Neural cell (in vitro differentiated cells): ENCODE data around the gene FRMD4B. TPM values are rescaled to one million over a fixed set of nuclear protein-coding genes. Genes with fewer than 3 reads are reported as not detected.

Source experiments
- H2AFZ ChIP-seq: fragments of 200-600, 300-800 bp; sonication (generic), shearing (Covaris generic); 2 replicates; pipeline ENCODE4 v1.6.0; 2014; ENCODE audit warnings: low read depth, mild to moderate bottlenecking, antibody characterized with exemption, low read length, moderate library complexity
- H3F3A ChIP-seq: fragments of 200-600 bp; shearing (Covaris generic); 2 replicates; pipeline ENCODE4 v1.6.1; 2016; ENCODE audit warnings: mild to moderate bottlenecking, moderate library complexity, mixed read lengths, antibody characterized with exemption, low read length; ENCODE audit not compliant: insufficient read depth, poor library complexity, severe bottlenecking
- H3K27ac ChIP-seq: fragments of 200-600, 300-800 bp; sonication (generic), shearing (Covaris generic); 2 replicates; pipeline ENCODE4 v1.5.1; 2014; ENCODE audit warnings: mild to moderate bottlenecking, low read length, moderate library complexity
- H3K27me3 ChIP-seq: fragments of 300-800, 200-600 bp; sonication (generic), shearing (Covaris generic); 2 replicates; pipeline ENCODE4 v1.6.0; 2014; ENCODE audit warnings: mild to moderate bottlenecking, low read depth, low read length, moderate library complexity; ENCODE audit not compliant: insufficient read depth
- H3K36me3 ChIP-seq: fragments of 300-800, 200-600 bp; sonication (generic), shearing (Covaris generic); 2 replicates; pipeline ENCODE4 v1.5.1; 2014; ENCODE audit warnings: mild to moderate bottlenecking, antibody characterized with exemption, low read length, moderate library complexity; ENCODE audit not compliant: insufficient read depth
- H3K4me2 ChIP-seq: fragments of 300-800, 200-600 bp; sonication (generic), shearing (Covaris generic); 2 replicates; pipeline ENCODE4 v1.6.0; 2014; ENCODE audit warnings: mild to moderate bottlenecking, low read length
- H3K4me3 ChIP-seq: fragments of 300-800, 200-600 bp; sonication (generic), shearing (Covaris generic); 2 replicates; pipeline ENCODE4 v1.5.1; 2014; ENCODE audit warnings: mild to moderate bottlenecking, low read length, moderate library complexity
- H3K79me2 ChIP-seq: fragments of 200-600 bp; shearing (Covaris generic); replicated peaks from 2 replicates; pipeline ENCODE4 v1.6.0; 2014; ENCODE audit warnings: mild to moderate bottlenecking, low read length, moderate library complexity; ENCODE audit not compliant: insufficient read depth
- H3K9ac ChIP-seq: fragments of 300-800, 200-600 bp; sonication (generic), shearing (Covaris generic); 2 replicates; pipeline ENCODE4 v1.6.1; 2016; ENCODE audit warnings: mild to moderate bottlenecking, low read length, mixed read lengths
- H3K9me2 ChIP-seq: fragments of 200-600 bp; shearing (Covaris generic); 2 replicates; pipeline ENCODE4 v1.6.1; 2016; ENCODE audit warnings: mild to moderate bottlenecking, low read length, mixed read lengths; ENCODE audit not compliant: insufficient read depth
- H3K9me3 ChIP-seq: fragments of 200-600, 300-800 bp; sonication (generic), shearing (Covaris generic); 2 replicates; pipeline ENCODE4 v1.6.1; 2016; ENCODE audit warnings: mild to moderate bottlenecking, mixed run types, low read length, moderate library complexity, mixed read lengths
- H4K20me1 ChIP-seq: fragments of 200-600 bp; shearing (Covaris generic); 2 replicates; pipeline ENCODE4 v1.6.1; 2016; ENCODE audit warnings: mild to moderate bottlenecking, mixed run types; ENCODE audit not compliant: insufficient read depth
- EP300 ChIP-seq: fragments of 450-650 bp; conservative IDR thresholded peaks from 2 replicates; pipeline ENCODE4 v1.6.1; 2014; ENCODE audit warnings: antibody characterized with exemption, mild to moderate bottlenecking, moderate library complexity; ENCODE audit not compliant: poor library complexity, severe bottlenecking
- EZH2 ChIP-seq: fragments of 200-600, 300-800 bp; shearing (Covaris generic), sonication (generic); IDR thresholded peaks from 2 replicates; pipeline ENCODE4 v1.6.1; 2014; ENCODE audit warnings: antibody characterized with exemption, low read length, borderline replicate concordance, mild to moderate bottlenecking; ENCODE audit not compliant: insufficient read depth, poor library complexity, severe bottlenecking
- MXI1 ChIP-seq: fragments of 450-650 bp; conservative IDR thresholded peaks from 2 replicates; pipeline ENCODE4 v1.6.1; 2014; ENCODE audit warnings: antibody characterized with exemption, mild to moderate bottlenecking; ENCODE audit not compliant: poor library complexity, severe bottlenecking
- POLR2AphosphoS5 ChIP-seq: IDR thresholded peaks from 2 replicates; pipeline ENCODE4 v1.6.1; 2012
- RAD21 ChIP-seq: fragments of 450-650 bp; conservative IDR thresholded peaks from 2 replicates; pipeline ENCODE4 v1.6.1; 2014; ENCODE audit warnings: antibody characterized with exemption, mild to moderate bottlenecking, moderate library complexity
- SMC3 ChIP-seq: fragments of 450-650 bp; conservative IDR thresholded peaks from 2 replicates; pipeline ENCODE4 v1.6.1; 2014; ENCODE audit warnings: antibody characterized with exemption, mild to moderate bottlenecking, moderate library complexity; ENCODE audit not compliant: poor library complexity
- TAF1 ChIP-seq: IDR thresholded peaks from 2 replicates; pipeline ENCODE4 v1.6.1; 2012; ENCODE audit warnings: low read depth
- polyA plus RNA-seq: library from polyadenylated mRNA; depleted of rRNA; stranded (reverse); fragments of >200 nt; gene quantifications from 2 replicates; pipeline ENCODE4 v1.2.3, GENCODE V29; 2014
- TF ChIP-seq, protein P1 (sequence below): fragments of 450-650 bp; IDR thresholded peaks from 2 replicates; pipeline ENCODE4 v1.5.1; 2014; ENCODE audit warnings: antibody characterized with exemption, mild to moderate bottlenecking, moderate library complexity; ENCODE audit not compliant: poor library complexity, severe bottlenecking
- TF ChIP-seq, protein P2 (sequence below): IDR thresholded peaks from 2 replicates; pipeline ENCODE4 v1.6.1; 2012; ENCODE audit warnings: borderline replicate concordance

The FRMD4B gene
- polyA plus RNA-seq, 1 donor from 2014 or later = 6.2 TPM

DNA sequence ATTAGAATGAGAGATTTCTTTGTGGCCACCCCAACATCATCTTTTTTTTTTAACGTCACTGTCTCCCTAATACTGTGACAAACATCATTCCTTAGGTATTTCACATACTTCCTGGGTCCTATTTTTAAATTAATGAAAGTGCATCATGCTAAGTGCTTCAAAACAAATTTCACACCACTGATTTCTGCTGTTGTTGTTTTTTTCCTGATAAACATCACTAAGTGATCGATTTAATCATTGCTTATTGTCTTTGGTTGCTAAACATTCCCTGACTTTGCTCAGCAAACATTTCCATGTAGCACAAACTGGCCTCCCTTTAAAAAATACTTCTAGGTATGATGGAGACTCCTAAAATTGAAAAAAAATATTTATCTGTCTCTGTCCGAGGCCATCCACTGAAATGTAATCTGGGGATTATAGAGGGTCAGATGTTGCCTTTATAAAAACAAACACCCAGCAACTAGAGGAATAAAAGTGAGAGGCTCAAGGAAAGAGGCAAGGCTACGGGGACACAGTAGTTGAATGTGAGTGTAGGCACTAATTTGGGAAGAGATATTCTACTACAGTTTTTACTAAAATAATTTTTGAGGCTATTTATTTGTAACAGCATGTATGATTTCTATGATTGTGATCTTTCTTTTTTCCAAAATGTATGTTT, 243.0 kb downstream of the FRMD4B start:
- H3F3A ChIP-seq = no peaks in the 10 kb centered on the region
- no peak overlapping the region for H2AFZ ChIP-seq
- no peaks in the 10 kb centered on the region for H3K9me2 ChIP-seq

DNA sequence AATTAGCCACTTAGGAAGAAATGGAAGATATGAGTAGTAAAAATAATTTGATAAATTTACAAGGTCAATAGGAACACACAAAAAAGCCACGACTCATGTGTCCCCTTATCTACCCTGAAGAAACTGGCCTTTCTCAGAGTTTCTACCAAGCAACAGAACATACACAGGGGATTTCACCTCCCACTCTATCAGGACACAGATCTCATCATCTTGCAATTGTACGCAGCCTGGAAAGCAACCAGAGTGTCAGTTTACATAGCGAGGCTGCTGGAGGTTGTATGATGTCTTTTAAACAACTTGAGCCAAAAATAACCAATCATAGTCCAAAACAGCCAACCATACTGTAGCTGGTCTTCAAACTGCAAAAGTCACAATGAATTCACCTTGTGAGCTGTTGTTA, 243.8 kb downstream of the FRMD4B start:
- H3K36me3 ChIP-seq = no peaks in the 10 kb centered on the region
- H3F3A ChIP-seq = no peaks in the 10 kb centered on the region
- H3K4me3 ChIP-seq = no peak overlapping the region
- no peaks in the 10 kb centered on the region for H4K20me1 ChIP-seq
- H3K4me2 ChIP-seq = no peak overlapping the region
- H3K9ac ChIP-seq = no peak overlapping the region
- H3K27me3 ChIP-seq = no peaks in the 10 kb centered on the region
- no peaks in the 10 kb centered on the region for H3K9me2 ChIP-seq
- H3K9me3 ChIP-seq = no peaks in the 10 kb centered on the region
- no peak for TF ChIP-seq SMC3
- TF ChIP-seq MXI1 = no peak
- TF ChIP-seq, protein P1, sequence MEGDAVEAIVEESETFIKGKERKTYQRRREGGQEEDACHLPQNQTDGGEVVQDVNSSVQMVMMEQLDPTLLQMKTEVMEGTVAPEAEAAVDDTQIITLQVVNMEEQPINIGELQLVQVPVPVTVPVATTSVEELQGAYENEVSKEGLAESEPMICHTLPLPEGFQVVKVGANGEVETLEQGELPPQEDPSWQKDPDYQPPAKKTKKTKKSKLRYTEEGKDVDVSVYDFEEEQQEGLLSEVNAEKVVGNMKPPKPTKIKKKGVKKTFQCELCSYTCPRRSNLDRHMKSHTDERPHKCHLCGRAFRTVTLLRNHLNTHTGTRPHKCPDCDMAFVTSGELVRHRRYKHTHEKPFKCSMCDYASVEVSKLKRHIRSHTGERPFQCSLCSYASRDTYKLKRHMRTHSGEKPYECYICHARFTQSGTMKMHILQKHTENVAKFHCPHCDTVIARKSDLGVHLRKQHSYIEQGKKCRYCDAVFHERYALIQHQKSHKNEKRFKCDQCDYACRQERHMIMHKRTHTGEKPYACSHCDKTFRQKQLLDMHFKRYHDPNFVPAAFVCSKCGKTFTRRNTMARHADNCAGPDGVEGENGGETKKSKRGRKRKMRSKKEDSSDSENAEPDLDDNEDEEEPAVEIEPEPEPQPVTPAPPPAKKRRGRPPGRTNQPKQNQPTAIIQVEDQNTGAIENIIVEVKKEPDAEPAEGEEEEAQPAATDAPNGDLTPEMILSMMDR = no peak
- TF ChIP-seq, protein P2, sequence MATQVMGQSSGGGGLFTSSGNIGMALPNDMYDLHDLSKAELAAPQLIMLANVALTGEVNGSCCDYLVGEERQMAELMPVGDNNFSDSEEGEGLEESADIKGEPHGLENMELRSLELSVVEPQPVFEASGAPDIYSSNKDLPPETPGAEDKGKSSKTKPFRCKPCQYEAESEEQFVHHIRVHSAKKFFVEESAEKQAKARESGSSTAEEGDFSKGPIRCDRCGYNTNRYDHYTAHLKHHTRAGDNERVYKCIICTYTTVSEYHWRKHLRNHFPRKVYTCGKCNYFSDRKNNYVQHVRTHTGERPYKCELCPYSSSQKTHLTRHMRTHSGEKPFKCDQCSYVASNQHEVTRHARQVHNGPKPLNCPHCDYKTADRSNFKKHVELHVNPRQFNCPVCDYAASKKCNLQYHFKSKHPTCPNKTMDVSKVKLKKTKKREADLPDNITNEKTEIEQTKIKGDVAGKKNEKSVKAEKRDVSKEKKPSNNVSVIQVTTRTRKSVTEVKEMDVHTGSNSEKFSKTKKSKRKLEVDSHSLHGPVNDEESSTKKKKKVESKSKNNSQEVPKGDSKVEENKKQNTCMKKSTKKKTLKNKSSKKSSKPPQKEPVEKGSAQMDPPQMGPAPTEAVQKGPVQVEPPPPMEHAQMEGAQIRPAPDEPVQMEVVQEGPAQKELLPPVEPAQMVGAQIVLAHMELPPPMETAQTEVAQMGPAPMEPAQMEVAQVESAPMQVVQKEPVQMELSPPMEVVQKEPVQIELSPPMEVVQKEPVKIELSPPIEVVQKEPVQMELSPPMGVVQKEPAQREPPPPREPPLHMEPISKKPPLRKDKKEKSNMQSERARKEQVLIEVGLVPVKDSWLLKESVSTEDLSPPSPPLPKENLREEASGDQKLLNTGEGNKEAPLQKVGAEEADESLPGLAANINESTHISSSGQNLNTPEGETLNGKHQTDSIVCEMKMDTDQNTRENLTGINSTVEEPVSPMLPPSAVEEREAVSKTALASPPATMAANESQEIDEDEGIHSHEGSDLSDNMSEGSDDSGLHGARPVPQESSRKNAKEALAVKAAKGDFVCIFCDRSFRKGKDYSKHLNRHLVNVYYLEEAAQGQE = no peak
- TF ChIP-seq POLR2AphosphoS5 = no peak
- TF ChIP-seq EP300 = no peak
- TF ChIP-seq TAF1 = no peak
- no peak overlapping the region for H3K27ac ChIP-seq
- H3K79me2 ChIP-seq = no peaks in the 10 kb centered on the region
- H2AFZ ChIP-seq = no peak overlapping the region

More for the DNA sequence above, 243.0 kb downstream of the FRMD4B start:
- Histone ChIP-seq H3K9ac (no peak overlapping the region), H3K4me3 (no peak overlapping the region), H3K79me2 (no peaks in the 10 kb centered on the region), H4K20me1 (no peaks in the 10 kb centered on the region), H3K9me3 (no peaks in the 10 kb centered on the region), H3K27me3 (no peaks in the 10 kb centered on the region), H3K27ac (no peak overlapping the region), H3K4me2 (no peak overlapping the region), H3K36me3 (no peaks in the 10 kb centered on the region)
- TF ChIP-seq, protein P1 = no peak
- TF ChIP-seq RAD21 (no peak), EZH2 (no peak), MXI1 (no peak), EP300 (no peak), TAF1 (no peak), SMC3 (no peak), POLR2AphosphoS5 (no peak)
- TF ChIP-seq, protein P2 = no peak
